Activated T-helper 1 cell treated with Interleukin-2 at 50 U/mL for 16 hours (primary cell): ENCODE measurements around the gene MGME1.

Source experiments
- DNase-seq: peaks from one replicate; pipeline ENCODE4 v3.0.0-alpha.2; 2020; ENCODE audit warnings: low read depth

The MGME1 gene

GRCh38 chr20:17940224-17940971, 28.4 kb upstream of the MGME1 start:
- no peak for DNase-seq

GRCh38 chr20:17941087-17941825, 27.6 kb upstream of the MGME1 start:
- DNase-seq = no peak

DNA sequence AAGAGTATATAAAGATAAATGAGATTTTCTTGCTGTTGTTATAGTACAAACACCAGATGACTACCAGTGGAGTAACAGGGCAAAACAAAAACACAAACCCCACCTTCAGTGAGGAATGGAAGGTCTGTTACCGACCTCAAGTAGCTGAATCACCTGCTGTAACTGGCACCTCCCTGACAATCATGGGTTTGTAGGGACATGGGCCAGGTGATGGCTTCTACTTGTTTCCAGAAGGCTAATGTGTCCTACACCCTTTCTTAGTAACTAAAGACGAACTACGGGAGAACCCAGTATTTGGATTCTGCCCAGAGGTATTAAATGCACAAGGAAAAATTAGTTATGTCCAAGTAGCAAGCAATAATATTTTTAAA, 27.0 kb upstream of the MGME1 start:
- no peak for DNase-seq

- no peak for DNase-seq
Measured at GRCh38 chr20:17943343-17943742, 25.5 kb upstream of the MGME1 start.

GRCh38 chr20:17944854-17945474, 23.9 kb upstream of the MGME1 start:
- no peak for DNase-seq

DNA sequence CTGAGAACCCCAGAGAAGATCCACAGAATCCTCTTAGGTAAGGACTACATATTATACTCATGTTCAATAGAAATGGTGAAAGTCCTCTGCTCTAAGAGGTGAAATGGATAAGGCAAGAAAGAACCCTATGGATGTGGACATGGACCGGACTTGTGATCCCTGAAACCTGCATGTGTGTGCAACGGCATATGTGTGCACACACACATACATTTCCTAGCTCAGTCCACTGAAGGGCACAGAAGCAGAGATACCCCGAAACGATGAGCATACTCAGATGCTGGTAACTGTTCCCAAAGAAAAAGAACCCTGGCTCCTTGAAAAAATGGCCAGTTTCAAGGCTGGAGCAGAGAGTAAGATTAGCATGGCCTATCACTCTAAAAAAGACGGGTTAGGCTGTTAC, 22.8 kb upstream of the MGME1 start:
- DNase-seq = no peak

DNA sequence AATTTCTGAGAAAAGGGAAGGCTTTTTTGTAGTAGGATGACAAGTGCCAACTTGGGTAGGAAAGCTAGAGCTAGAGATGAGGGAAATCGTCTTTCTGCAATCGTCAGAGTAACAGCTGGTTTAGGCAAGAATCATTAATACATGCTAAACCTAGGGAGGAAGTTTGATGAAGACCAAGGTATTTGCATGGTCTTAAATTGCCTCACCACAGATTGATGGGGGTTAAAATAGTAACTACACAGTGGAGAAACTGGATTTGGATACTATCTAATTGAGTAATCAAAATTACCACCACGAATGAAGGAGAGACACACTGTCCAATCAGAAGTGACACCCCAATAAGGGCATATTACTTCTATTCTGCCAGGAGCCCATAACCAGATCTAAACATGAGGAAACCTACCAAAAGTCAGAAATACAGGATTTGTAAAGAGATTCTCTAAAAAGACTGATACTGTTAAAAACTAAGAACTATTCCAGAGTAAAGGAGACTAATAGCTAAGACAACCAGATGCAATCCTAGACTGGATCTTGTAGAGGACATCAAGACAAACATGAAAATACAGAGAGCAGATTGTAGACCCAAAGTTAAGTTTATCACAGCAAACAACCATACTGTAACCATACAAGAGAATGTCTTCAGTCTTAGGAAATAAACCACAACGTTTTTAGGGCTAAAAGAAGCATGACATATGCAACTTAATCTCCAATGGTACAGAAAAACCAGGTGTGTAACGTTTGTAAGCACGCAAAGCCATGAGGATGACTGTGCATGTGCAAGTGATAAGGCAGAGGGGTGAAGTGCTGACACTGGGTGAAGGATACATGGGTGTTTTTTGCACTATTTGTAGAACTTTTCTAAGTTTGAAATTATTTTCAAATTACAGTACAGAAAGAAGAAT, 22.0 kb upstream of the MGME1 start:
- no peak for DNase-seq

- no peak for DNase-seq
Measured at GRCh38 chr20:17947474-17947815, 21.4 kb upstream of the MGME1 start.

DNA sequence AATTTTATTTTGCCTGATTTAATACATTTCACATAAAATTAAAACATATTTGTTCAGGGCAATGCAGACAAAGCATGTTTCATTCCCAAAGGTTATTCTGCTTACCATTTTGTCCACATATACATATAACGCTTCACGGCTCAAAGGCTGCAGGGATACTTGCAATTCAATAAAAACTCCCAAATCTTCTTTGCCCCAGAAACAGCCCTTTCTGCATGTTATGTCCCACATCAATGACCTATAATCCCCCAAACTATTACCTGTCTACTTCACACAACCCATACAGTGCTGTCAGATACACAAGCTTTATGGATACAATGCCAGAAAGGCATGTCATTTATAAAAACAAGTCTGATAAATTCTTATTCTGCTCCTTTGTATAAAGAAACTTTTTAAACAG, 20.4 kb upstream of the MGME1 start:
- DNase-seq = no peak

DNA sequence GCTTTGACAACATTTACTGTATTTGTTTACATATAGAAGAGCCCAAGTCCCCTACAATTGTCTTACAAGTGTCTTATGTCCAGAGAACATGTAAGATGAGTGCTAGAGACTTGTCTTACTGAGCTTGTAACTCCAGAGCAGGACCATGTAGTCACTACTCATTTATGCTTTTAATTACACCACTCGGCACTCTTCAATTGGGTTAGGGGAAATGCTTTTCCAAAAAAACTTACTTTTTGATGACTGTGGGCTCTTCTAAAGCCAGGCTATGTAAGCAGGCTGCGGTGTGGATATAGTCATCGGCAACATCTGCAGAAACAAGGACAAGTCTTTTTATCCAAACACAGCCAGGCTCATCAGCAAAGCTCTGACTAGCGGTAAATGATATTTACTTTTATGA, 18.9 kb upstream of the MGME1 start:
- no peak for DNase-seq

DNA sequence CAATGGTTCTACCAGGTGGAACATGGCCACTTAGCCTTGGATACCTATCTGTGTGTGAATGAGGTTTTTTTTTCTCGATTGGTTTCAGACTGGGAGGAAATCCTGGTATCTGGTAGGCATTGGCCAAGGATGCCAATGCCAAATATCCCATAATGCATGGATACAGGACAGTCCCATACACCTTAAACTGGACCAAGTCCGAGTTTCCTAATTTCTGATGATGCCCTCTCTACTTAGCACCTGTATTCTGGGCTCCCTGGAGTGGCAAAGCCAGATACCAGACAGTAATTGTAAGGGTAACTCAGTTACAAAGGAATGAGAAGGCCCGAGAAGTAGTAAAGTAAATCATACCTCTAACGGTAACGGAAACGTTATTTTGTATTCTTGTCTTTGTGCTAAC, 18.1 kb upstream of the MGME1 start:
- no peak for DNase-seq

GRCh38 chr20:17951323-17951722, 17.5 kb upstream of the MGME1 start:
- no peak for DNase-seq

- no peak for DNase-seq
Measured at GRCh38 chr20:17952692-17953684, 15.8 kb upstream of the MGME1 start.

DNA sequence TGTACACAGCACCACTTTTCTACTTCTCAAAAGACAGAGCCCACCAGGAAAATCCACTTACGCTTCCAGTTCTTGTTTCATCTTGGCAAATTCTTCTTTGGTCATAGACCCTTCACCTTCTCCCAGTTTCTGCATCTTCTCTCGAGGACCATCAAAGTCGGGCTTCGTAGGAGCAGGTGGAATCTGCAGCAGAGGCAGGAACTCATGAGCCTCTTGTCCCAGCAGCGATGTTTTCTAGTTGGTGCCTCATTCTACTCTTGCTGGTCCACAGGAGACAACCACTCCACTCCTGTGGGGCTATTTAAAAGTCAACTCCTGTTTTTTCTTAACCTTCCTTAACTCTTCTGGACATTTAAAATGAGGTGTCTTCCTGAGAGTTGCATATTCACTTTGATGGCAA, 14.9 kb upstream of the MGME1 start:
- DNase-seq = no peak

- no peak for DNase-seq
Measured at GRCh38 chr20:17955302-17955701, 13.5 kb upstream of the MGME1 start.

- no peak for DNase-seq
Measured at GRCh38 chr20:17956099-17956685, 12.6 kb upstream of the MGME1 start.

GRCh38 chr20:17957505-17958363, 11.1 kb upstream of the MGME1 start:
- DNase-seq = no peak

GRCh38 chr20:17958373-17959256, 10.2 kb upstream of the MGME1 start:
- DNase-seq = no peak

DNA sequence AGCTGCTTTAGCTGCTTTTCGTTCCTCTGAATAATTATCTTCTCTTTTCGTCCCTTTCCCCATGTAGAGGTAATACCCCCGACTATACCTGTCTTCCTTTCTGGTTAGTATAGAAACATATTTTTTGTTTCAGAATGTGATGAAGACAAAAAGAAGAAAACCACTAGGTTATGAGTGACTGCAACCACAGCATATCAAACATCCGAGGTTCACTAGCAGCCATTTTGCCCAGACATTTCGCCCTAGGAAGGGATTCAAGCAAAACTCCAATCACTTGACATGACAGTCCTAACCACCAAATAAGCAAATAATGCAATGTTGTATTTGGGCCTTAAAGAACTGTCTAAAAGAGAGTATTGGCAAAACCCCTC, 9.6 kb upstream of the MGME1 start:
- DNase-seq = no peak
